NCI-H2171 treated with DMSO at 0.1 percent for 48 hours (cell line): Measurements from ENCODE around the gene VWA2.

ENCODE experiments used
- DNase-seq: peaks from one replicate; lab custom pipeline; 2025; lab: John Stamatoyannopoulos, UW

The VWA2 gene

GRCh38 chr10:114239117-114239993, at the start of gene VWA2:
TSS of gene VWA2 (plus strand) at chr10:114239254. CDS start at chr10:114248714, 9,460 bp downstream.
- peak; percentile 4 for DNase-seq

- DNase-seq = no peak
These were observed 49.4 kb upstream of the VWA2 start for GRCh38 chr10:114189700-114190099.

- no peak for DNase-seq
These were observed 44.0 kb upstream of the VWA2 start for GRCh38 chr10:114195079-114195478.

DNA sequence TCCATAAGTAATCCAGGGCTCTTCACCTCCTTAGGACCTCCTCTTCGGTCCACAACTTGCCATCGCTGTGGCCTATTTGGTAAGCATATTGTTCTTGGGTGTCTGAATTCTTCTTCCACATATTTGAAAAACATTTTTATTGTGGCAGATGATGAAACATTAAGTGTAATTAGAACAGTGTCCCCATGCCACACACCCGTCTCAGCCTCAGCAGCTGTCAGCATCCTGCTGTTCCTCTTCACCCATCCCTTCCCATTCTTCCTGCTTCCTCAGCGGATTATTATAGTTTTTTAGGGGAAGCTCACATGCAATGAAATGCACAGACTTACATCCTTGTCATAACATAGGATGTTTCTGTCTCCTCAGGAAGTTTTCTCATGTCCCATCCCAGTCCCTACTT, 39.8 kb upstream of the VWA2 start:
- no peak for DNase-seq

DNA sequence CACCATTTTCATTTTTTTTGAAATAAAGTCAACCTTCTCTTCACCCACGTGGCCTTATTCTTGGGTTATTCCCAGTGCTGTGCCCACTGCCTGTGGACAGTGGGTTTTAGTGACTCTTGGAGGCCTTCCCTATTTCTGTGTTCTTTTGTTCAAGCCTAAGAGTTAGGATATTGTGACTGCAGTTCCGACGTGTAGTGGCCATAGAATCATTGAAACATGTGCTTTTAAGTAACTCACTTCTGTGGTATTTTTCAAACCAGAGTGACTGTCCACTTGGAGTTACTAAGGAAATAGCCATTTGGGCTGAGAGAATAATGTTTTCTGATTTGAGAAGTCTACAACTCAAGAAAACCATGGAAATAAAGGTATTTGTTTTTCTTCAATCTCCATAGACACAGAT, 36.2 kb upstream of the VWA2 start:
- DNase-seq = no peak

DNA sequence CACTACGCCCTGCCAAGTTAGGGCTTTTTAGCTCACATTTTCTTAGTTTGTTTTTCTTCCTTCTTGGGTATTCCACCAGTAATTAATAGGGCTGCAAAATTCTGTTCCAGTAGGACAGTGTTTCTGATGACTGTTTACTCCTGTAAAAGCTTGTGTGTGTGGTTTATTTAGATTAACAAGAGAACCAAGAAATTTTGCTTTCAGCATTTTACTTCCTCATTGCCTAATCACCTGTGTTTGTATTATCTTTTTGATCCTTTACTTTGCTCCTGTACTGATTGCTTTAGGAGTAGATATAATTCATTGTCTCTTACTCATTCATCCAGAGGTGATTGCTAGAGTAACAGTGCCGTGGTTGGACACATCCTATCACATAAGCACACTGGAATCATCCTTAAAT, 32.2 kb upstream of the VWA2 start:
- no peak for DNase-seq

- DNase-seq = no peak
These were observed 31.7 kb upstream of the VWA2 start for GRCh38 chr10:114207349-114207748.

DNA sequence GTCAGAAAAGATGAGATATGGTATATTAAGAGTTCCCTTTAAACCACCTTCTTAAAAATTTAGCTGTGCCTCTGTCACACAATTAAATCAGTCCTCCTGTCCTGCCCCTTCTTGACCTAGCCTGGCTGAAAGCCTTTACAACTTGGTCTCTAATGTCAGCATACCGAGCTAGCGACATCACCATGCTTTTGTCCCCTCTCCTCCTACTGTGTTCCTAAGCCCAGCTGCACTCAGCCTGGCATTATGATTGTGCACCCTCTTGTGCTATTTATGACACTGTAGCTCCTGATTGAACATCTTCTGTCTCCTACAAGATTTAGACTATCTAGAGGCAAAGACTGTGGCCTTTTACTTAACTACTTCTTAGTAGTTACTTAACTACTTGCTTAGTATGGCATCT, 30.7 kb upstream of the VWA2 start:
- DNase-seq = no peak

- no peak for DNase-seq
These were observed 26.9 kb upstream of the VWA2 start for GRCh38 chr10:114212153-114212552.

GRCh38 chr10:114215033-114215432, 24.0 kb upstream of the VWA2 start:
- no peak for DNase-seq

DNA sequence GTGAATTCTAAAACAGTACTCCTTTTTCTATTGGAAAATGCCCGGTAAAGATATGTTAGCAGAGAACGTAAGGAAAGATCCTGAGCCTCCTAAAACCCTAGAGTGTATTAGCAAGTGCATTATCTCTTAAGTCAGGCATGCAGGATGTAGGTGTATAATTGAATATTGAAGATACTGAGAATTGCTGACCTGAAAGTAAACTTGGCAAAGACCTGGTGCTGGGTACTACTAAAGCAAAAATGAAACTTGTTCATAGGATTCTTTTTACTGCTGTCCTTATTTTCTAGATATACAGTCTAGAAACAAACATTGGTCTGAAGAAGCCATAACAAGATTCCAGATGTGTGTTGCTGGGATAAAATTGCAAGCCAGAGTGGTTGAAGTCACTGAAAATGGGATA, 18.8 kb upstream of the VWA2 start:
- no peak for DNase-seq

- no peak for DNase-seq
These were observed 17.8 kb upstream of the VWA2 start for GRCh38 chr10:114221235-114221634.

GRCh38 chr10:114223066-114223465, 16.0 kb upstream of the VWA2 start:
- no peak for DNase-seq

DNA sequence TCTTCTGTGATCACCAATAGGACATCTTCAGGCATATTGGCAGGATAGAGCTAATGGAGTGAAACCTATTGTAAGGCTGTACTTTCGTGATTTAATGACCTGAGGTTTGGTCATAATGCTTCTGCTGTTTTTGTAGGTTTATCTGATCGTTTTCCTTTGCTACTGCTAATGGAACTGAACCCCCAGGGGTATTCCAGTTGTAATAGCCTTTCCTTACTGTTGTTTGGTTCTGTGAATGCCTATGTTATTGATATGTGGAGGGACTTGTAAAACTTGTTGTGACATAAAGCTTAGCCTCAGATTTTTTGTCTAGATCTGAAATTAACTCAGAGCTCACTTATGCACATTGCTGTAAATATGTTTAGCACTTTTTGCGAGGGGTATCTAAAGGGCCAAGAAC, 10.9 kb upstream of the VWA2 start:
- DNase-seq = no peak

DNA sequence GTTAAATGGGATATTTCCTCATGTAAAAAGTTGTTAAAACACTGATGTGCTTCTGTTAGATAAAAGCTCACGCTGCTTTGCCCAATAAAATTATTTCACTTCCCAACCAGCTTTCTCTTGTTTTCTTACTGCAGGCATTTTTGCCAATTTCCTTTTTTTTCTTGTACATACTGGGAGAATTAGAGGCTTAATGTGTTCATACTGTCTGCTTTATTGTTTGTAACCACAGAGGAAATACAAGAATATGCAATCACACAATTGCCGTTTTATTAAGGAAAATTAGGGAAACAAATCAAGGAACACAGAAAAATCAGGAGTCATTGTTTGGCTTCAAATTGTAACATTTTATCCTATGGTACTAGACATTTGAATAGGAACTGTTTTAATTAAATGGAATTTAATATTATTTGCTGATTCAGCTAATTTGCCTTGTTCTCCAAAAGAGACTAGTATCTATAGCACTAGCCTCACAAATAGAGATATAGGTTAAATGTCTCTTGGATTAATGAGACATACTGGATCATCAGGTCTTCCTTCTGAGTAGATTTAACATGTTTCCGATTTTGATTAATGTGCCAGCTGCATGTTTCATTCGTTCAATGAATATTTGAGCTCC, 6.4 kb upstream of the VWA2 start:
- no peak for DNase-seq

GRCh38 chr10:114233482-114233881, 5.6 kb upstream of the VWA2 start:
- DNase-seq = no peak

DNA sequence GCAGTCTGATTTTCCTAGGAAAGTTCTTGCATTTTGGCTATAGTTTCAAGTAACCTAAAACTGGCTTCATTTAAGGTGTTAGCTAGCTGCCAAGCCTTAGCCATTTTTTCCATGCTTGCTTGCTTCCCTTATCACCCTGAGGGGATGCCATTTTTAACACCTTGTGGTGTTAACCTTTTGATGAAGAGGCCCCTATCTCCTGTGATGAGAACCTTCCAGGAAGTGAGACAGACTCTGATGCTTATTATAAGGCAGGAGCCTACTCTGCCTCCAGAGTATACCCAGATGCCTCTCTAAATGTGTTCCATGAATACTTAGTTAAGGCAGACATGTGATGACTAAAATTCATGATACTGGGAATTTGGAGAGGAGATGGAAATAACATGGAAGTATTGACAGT, 4.9 kb upstream of the VWA2 start:
- no peak for DNase-seq

DNA sequence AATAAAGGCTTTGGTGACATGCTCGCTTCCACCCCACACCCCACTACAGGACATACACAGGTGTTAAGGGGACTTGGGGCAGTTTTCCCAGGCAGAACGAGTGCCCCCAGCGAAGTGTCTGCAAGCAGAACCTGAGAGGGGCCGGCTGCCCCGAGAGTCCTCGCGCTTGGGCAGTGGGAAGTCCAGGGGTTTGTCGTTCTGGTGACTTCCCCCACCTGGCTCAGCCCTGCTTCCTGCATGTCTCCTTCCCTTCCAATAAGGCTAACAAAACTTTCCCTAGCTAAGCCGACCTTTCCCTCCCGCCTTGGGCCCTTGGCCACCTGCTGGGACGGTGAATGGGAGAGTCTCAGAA, 916 bp downstream of the VWA2 start:
- no peak for DNase-seq

GRCh38 chr10:114242235-114242634, 3.2 kb downstream of the VWA2 start:
- no peak for DNase-seq

DNA sequence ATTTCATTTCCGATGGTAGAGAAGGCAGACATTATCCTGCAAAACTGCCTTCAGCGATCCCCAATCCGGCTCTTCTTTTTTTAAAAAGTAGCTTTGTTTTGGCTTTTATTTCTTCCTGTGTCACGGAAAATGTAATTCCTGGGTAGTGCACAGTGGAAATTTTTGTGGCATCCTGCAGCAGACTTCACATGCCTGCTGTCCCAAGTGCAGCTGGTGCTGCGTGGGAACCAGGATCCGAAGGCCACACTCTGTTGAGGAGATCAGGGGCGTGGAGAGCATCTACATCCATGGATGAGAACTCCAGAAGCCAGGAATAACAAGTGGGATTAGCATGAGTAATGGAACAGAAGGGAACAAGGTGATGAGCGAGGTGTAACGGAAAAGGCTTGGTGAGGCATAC, 4.6 kb downstream of the VWA2 start:
- DNase-seq = no peak

DNA sequence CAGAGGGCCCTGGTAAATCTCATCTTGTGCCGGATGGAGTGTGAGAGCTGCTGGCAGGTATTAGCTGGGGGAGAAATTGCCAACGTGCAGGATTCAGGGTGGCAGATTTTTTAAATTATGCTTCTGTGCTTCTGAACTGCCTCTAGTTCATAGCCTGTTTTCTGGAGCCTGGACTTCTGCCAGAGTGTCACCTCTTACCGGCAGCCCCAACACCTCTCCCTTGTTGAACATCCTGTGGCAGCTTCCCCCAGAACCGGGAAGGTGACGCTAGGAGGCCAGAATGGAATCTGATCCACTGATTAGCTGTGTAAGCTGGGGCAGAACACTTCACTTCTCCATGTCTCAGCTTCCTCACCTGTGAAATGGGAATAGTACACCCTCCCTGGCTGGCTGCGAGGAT, 5.1 kb downstream of the VWA2 start:
- DNase-seq = no peak

- no peak for DNase-seq
These were observed 6.2 kb downstream of the VWA2 start for GRCh38 chr10:114245121-114245791.

GRCh38 chr10:114246679-114247305, 7.7 kb downstream of the VWA2 start:
- DNase-seq = no peak
